ENCODE data around the gene DNM3. TPM values are rescaled to one million over a fixed set of nuclear protein-coding genes. Genes with fewer than 3 reads are reported as not detected.
"Not testable (repeated sequence)": the region's sequence is repeated elsewhere in the genome, so short reads cannot be mapped to it uniquely, and the experiment has no call there.

Gene DNM3
- total RNA-seq, 1 donor from 2014 or later: 1.3 TPM

- intact Hi-C loops (cut with micrococcal nuclease): no loop called here
Measured at GRCh38 chr1:172401892-172402291, 560.6 kb downstream of the DNM3 start.

- intact Hi-C loops (cut with micrococcal nuclease): no loop called here
Measured at GRCh38 chr1:172402878-172403569, 561.7 kb downstream of the DNM3 start.

GRCh38 chr1:172404121-172404520 is 562.8 kb downstream of the DNM3 start:
- intact Hi-C loops (cut with micrococcal nuclease): no loop called here

GRCh38 chr1:172405912-172406311 is 564.6 kb downstream of the DNM3 start:
- intact Hi-C loops (cut with micrococcal nuclease): no loop called here

GRCh38 chr1:172406968-172407367 is 565.7 kb downstream of the DNM3 start:
- intact Hi-C loops (cut with micrococcal nuclease): no loop called here

- intact Hi-C loops (cut with micrococcal nuclease): no loop called here
Measured at GRCh38 chr1:172408958-172409357, 567.7 kb downstream of the DNM3 start.

- intact Hi-C loops (cut with micrococcal nuclease): no loop called here
Measured at GRCh38 chr1:172410027-172410426, 568.7 kb downstream of the DNM3 start.

- intact Hi-C loops (cut with micrococcal nuclease): no loop called here
Measured at GRCh38 chr1:172411791-172412338, 570.6 kb downstream of the DNM3 start.

- intact Hi-C loops (cut with micrococcal nuclease): no loop called here
Measured at GRCh38 chr1:172414331-172414730, 573.0 kb downstream of the DNM3 start.

GRCh38 chr1:172416496-172417035 is 575.3 kb downstream of the DNM3 start:
- intact Hi-C loops (cut with micrococcal nuclease): no loop called here

- intact Hi-C loops (cut with micrococcal nuclease): no loop called here
Measured at GRCh38 chr1:172417557-172417956, 576.3 kb downstream of the DNM3 start.

GRCh38 chr1:172420385-172420784 is 579.1 kb downstream of the DNM3 start, which contains the start of gene C1orf105:
TSS of gene C1orf105 (plus strand) at chr1:172420685. CDS start at chr1:172420886, 201 bp downstream.
- intact Hi-C loops (cut with micrococcal nuclease): no loop called here

- intact Hi-C loops (cut with micrococcal nuclease): no loop called here
Measured at GRCh38 chr1:172421974-172422604, 580.8 kb downstream of the DNM3 start.

- intact Hi-C loops (cut with micrococcal nuclease): no loop called here
Measured at GRCh38 chr1:172423336-172423735, 582.0 kb downstream of the DNM3 start.

GRCh38 chr1:172425339-172425738 is 584.0 kb downstream of the DNM3 start:
- intact Hi-C loops (cut with micrococcal nuclease): loop anchor here (5.0 kb wide), 1 partner anchor 643 kb away; the partner anchor contains the start of gene METTL13

- intact Hi-C loops (cut with micrococcal nuclease): loop anchor here (1.0 to 5.0 kb wide), 3 partner anchors 28 to 645 kb away; partner anchors contain the start of gene METTL13
Measured at GRCh38 chr1:172427191-172427590, 585.9 kb downstream of the DNM3 start.

- intact Hi-C loops (cut with micrococcal nuclease): loop anchor here (1.0 to 5.0 kb wide), 5 partner anchors 15 to 647 kb away; partner anchors contain the start of genes METTL13 and PIGC
Measured at GRCh38 chr1:172429331-172430127, 588.2 kb downstream of the DNM3 start.

- intact Hi-C loops (cut with micrococcal nuclease): no loop called here
Measured at GRCh38 chr1:172430128-172430454, 588.8 kb downstream of the DNM3 start.

GRCh38 chr1:172431204-172431603 is 589.9 kb downstream of the DNM3 start:
- intact Hi-C loops (cut with micrococcal nuclease): no loop called here

- intact Hi-C loops (cut with micrococcal nuclease): no loop called here
Measured at GRCh38 chr1:172431721-172432192, 590.5 kb downstream of the DNM3 start.

GRCh38 chr1:172437183-172437582 is 595.9 kb downstream of the DNM3 start:
- intact Hi-C loops (cut with micrococcal nuclease): not testable (repeated sequence)

Measured in T-helper 2 cell treated with Interferon-gamma antibody and Interleukin-4, amounts not matched to agents 100 ng/mL and 5 ng/mL, for 36 hours (primary cell).